CD4-positive, alpha-beta T cell treated with Interleukin-6 at 100 ng/mL for 8 hours (primary cell): ENCODE measurements around the gene IQCF5.
"Not testable (repeated sequence)": the region's sequence is repeated elsewhere in the genome, so short reads cannot be mapped to it uniquely, and the experiment has no call there.

Source experiments
- DNase-seq: peaks from one replicate; pipeline ENCODE4 v3.0.0-alpha.2; 2020; ENCODE audit warnings: mixed read lengths, low spot score

IQCF5 gene

GRCh38 chr3:51875501-51875900, at the start of gene IQCF5:
Gene IQCF5, minus strand, starts transcription at chr3:51875601. Its CDS starts 70 bp downstream, at chr3:51875531.
- no peak for DNase-seq

GRCh38 chr3:51921081-51921578, 45.7 kb upstream of the IQCF5 start:
- DNase-seq = no peak

DNA sequence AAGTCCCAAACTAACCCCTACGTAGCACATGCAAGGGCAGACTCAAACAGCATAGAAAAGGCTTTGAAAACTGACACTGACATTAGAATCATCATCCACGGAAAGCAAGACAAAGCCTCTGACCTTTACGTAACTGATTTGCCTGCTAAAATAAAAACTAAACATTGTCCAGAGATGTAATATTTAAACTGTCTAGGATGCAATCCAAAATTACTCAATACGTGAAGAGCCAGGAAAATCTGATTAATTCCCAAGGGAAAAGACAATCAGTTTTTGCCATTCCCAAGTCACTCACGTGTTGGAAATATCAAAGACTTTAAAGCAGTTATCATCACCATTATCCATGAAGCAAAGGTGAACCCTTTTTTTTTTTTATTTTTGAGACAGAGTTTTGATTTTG, 41.0 kb upstream of the IQCF5 start:
- no peak for DNase-seq

DNA sequence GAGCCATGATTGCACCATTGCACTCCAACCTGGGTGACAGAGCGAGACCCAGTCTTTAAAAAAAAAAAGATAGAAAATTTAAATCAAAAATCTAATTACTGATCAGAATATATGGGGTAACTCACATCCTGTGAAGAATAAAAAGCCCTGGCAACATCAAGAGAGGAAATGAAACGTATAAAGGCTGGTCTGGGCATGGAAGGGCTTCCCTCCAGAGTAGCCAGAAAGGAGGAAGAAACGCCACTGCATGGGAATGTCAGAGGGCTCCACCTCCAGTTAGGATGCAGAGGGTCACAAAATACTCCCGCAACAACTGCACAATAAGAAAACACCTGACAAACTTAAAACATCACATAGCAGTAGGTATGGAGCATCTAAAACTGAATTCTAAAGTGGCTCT, 32.6 kb upstream of the IQCF5 start:
- no peak for DNase-seq

GRCh38 chr3:51904034-51904823, 28.8 kb upstream of the IQCF5 start:
- no peak for DNase-seq

DNA sequence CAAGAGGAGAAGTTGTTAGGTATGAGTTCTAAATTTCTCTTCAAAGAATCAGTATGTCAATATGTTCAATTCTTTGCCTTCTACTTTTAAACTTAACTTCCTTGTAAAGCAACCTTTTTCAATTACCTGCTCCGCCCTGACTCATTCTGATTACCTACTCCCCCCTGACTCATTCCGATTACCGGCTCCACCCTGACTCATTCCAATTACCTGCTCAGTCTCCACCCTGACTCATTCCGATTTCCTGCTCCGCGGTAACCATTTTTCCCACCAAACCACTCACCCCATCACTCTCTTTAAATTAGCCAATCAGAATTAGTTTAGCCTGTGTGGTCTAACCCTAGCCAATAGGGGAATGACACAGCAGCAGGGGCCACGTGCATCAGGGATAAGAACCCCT, 27.0 kb upstream of the IQCF5 start:
- DNase-seq = peak; percentile 36

DNA sequence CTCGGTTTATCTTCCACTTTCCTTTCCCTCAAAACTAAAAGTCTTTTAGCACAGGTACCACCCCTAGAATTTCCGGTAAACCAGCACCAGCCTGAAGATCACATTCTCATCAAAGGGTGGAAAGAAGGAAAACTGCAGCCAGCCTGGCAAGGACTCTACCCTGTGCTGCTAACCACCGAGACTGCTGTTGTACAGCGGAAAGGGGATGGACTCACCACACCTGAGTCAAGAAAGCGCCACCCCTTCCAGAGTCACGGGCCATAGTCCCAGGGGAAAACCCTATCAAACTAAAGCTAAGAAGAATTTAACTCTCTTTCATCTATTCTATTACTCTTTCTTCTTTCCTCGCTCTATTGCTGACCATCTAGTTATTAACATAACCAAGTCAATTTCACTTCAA, 24.6 kb upstream of the IQCF5 start:
- DNase-seq = not testable (repeated sequence)

GRCh38 chr3:51897391-51897790, 22.0 kb upstream of the IQCF5 start:
- DNase-seq = no peak

GRCh38 chr3:51896607-51897305, 21.4 kb upstream of the IQCF5 start:
- DNase-seq = no peak

- DNase-seq = no peak
Measured at GRCh38 chr3:51894939-51895338, 19.5 kb upstream of the IQCF5 start.

- DNase-seq = no peak
Measured at GRCh38 chr3:51894391-51894790, 19.0 kb upstream of the IQCF5 start.

DNA sequence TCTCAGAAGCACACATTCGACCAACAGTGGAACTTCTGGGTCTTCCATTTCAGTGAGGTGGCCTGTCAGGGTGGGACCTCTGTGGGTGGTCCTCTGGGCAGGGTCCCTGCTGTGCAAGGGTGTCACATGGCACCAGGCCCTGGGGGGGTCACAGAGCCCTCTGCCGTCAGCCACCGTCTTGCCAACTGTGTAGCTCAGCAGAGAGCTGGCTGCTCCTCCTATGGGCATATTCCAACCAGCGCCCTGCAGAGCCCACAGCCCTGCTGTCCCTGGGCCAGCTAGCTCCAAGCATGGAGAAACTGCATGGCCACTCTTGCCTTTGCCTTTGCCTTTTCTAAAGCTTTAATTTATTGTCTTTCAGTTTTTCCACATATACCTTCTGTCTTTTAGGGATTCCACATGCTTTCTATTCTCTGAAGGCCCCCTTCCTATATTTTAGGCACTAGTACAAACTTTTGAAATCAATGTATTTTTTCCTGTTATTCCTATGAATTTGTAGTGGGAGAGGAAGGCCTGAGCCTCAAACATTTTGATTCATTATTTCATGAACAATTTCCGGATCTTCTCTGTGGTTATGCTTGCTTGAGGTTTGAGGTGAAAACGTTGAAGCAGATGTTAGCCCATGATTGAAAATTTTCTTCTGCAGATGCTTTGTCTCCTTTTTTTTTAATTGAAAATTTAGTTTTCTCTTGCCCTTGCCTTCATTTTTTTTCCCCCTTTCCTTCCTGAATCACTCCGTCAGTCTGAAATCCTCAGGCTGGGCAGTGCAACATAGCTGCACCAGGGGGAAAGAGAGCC, 16.0 kb upstream of the IQCF5 start:
- no peak for DNase-seq

DNA sequence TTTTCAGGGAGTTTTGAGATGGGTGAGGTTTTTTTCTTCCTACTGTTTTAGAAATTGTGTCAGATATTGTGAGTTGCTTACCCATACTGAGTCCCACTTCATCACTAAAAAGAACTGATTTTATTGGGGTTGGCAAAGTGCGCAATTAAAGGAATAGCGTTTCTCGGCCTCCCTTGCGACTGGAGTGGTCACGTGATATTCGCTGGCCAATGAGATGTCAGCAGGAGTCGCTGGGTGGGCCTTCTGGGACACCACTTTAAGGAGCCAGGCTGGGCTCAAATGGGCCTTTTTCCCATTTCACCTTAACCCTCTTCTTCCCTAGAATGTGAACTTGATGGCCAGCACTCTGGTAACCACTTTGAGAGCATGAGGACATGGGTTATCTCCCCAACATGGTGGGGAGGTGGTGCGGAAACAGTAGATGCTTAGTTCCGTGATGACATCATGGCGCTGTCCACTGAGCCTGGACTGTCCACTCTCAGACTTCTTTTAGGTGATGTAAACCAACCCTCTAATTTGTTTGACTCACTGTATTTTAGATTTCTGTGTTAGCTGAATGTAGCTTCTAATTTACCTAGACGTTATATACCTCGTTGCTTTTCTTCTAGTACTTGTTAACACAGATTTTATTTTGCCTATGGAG, 13.2 kb upstream of the IQCF5 start:
- no peak for DNase-seq

DNA sequence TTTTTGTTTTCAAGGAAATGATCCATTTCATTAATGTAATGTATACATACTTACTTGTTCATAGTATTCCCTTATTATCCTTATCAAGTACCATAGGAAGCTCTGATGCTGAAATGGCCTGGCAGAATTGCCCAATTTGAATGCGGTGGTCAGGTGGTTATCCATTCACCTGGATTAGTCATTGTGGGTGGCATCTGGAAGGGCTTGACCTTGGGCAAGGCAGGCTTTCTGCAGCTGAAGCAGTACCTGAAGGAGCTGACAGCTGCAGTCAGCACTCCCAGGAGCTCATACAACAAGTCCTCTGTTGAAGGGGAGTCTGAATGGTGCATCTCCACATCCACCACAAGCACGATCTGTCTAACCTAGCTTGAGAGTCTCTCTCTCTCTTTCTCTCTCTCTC, 12.2 kb upstream of the IQCF5 start:
- no peak for DNase-seq

DNA sequence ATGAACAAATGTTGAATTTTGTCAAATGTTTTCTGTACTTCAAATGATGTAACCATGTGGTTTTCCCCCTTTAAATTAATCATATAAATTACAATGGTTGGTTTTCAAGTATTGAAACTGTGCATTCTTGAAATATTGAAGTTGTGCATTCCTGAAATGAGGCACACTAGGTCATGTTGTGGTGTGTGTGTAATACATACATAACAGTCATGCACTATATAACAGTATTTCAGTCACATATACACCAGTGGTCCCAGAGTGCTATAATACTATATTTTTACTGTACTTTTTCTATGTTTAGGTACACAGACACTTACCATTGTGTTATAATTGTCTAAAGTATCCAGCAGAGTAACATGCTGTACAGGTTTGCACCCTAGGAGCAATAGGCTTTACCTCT, 11.0 kb upstream of the IQCF5 start:
- DNase-seq = no peak

DNA sequence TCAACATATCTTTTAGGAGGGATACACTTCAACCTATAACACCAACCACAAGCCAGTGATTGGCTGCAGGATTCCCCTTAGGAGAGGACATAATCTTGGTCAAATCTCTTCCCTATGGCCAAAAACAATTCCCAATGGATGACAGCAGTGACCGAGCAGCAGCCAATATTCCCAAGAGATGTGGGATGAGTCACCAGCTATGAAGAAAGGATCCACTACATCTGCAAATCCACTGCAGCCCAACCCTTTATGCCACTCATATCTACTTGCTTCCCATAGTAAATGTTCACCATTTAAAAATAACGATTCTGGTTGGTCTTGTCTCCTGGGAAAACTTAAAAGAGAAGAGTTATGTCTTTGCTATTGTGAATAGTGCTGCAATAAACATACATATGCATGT, 4.5 kb upstream of the IQCF5 start:
- DNase-seq = no peak

GRCh38 chr3:51876186-51876585, 785 bp upstream of the IQCF5 start:
- no peak for DNase-seq

DNA sequence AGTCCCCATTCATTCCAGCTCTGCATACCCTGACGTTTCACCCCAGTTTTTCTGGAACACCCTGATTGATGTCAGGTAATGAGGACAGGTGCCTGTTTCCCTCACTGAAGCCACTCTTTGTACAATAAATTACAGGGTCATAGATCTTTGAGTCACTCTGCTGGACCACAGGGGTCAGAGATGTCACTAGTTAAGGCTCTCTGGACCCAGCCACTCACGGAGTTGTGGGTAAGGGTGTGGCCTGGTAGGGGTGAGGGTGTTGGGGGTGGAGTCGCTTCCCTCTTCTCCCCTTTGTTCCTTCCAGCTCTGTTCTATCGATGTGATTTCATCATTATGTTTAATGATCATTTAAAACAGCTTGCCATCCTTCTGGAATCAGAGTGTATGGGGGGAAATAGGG, 512 bp downstream of the IQCF5 start:
- no peak for DNase-seq

GRCh38 chr3:51874411-51874810, 990 bp downstream of the IQCF5 start:
- no peak for DNase-seq

DNA sequence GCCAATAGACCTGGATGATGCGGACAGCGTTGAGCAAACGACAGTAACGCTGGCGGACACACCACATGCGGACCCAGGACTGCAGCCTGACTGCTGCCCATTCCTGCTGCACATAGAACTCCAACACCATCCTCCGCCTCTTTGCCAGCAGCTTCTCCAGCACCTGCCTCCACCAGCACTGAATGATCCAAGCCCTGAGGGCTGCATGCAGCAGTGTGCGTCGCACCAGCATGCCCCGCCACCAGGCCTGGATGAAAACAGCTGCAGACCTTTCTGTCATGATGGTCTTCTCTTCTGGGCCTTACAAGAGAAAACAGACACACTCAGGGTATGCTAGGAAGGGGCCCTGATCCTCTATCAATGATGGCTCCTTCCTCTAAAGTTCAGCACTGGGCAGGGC, 1.5 kb downstream of the IQCF5 start:
- DNase-seq = no peak

- DNase-seq = no peak
Measured at GRCh38 chr3:51873253-51873766, 2.1 kb downstream of the IQCF5 start.

DNA sequence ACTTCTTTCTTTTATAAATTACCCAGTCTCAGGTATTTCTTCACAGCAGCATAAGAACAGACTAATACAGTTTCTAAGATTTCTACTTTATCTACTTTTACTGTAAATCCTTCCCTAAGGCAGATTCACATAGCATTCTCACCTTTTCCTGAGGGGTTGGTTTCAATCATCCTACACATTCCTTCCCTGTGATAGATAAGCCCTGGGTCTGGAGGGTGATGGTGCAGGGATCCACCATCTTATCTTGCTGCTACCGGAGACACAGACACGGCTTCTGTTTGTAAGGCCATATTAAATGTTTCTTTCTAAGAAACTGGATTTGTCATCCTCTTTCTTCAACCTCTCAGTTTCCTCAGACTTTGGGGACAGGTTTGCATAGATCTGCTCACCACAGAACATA, 6.1 kb downstream of the IQCF5 start:
- no peak for DNase-seq
